H1 (cell line): ENCODE data around the gene SSBP3. TPM values are rescaled to one million over a fixed set of nuclear protein-coding genes. Genes with fewer than 3 reads are reported as not detected.

Experiments
- BCL11A ChIP-seq, 2 experiments: IDR thresholded peaks; one replicate each; pipeline ENCODE4 v1.6.1; 2011; ENCODE audit warnings: low read depth in 2 of 2, low read length in 2 of 2, mild to moderate bottlenecking in 2 of 2
- TAF7 ChIP-seq: optimal IDR thresholded peaks from 2 replicates; pipeline ENCODE3; 2011; ENCODE audit warnings: low read depth, mild to moderate bottlenecking, inconsistent platforms, low read length, moderate library complexity, borderline replicate concordance
- ZNF274 ChIP-seq: IDR thresholded peaks from 2 replicates; pipeline ENCODE4 v1.7.0; 2012; ENCODE audit warnings: low read length, borderline replicate concordance; ENCODE audit errors: extremely low read depth
- polyA plus RNA-seq, 7 experiments: library from polyadenylated mRNA; depleted of rRNA in 3 of 7; stranded (reverse) in 5 of 7; unstranded in 2 of 7; fragments of >200 nt in 5 of 7; fragments of 200-250 nt in 2 of 7; gene quantifications; 1 replicate in 5 of 7; 2 replicates in 1 of 7; 4 replicates in 1 of 7; pipeline versions ENCODE4 v1.2.1 to v1.2.3, GENCODE V29; 2011 to 2013; ENCODE audit warnings: missing spikeins in 2 of 7, mixed read lengths in 2 of 7
- total RNA-seq: library from RNA; stranded (reverse); fragmentation: NEBNext Ultra II Directional; extraction: Animal tissue kit (Norgen Biotek cat#: 25700); gene quantifications from 2 replicates; pipeline ENCODE4 v1.2.1, GENCODE V29; 2021

Gene SSBP3
- total and polyA plus RNA-seq, 2 of the 8 experiments (the other 6 are each of a cell fraction or from before 2014, with no cell fraction given): 99.7 to 133 TPM

DNA sequence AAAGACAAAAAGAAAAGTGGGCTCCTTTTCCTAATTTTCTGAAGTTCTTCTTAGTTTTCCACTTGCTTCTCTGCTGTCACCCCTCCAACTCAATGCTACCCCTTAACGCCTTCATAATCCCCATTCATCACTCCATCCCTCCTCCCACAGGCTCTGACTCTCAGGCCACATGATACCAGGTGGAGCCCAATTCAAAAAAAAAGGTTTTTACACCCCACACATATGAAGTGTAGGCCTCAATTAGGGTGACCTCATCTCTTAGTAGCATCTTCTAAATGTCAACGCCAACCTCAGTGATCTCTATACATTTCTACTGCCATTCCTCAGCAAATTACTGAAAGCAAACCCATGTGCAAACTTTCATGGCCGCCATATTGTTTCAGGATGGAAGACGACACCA, 6.4 kb downstream of the SSBP3 start (continued):
- TF ChIP-seq TAF7 (no peak), ZNF274 (no peak), BCL11A (IDR thresholded peaks at IDR 0.05; ENCODE audit: low read depth in 2 of 2, low read length in 2 of 2) (no peak)
- TF ChIP-seq, all 59 proteins: peak for 0
